GM12878 (cell line): ENCODE results near the gene ORAI3. TPM values are rescaled to one million over a fixed set of nuclear protein-coding genes. Genes with fewer than 3 reads are reported as not detected.

ENCODE experiments used
- ATAC-seq: fragments of 200-7000 bp; cut with Tn5 transposase; 3 replicates; pipeline ENCODE4 v1.9.1; 2020; ENCODE audit warnings: mild to moderate bottlenecking, moderate library complexity
- Bru-seq: library from RNA; stranded (reverse); fragments of 400-500 nt; gene quantifications from one replicate; lab custom pipeline; 2021; lab: Mats Ljungman, UMichigan
- BruChase-seq, 2 experiments: library from RNA; stranded (reverse); fragments of 400-500 nt; gene quantifications; one replicate each; lab custom pipeline; 2021; lab: Mats Ljungman, UMichigan
- BruUV-seq: library from RNA; stranded (reverse); fragments of 400-500 nt; replicated peaks from 2 replicates; lab custom pipeline; 2021; lab: Mats Ljungman, UMichigan
- CTCF ChIA-PET: fragments of 300-600 bp; sonication (Branson Sonifier 250); formaldehyde crosslinking; extraction: SDS; loops from one replicate; lab custom pipeline; 2021; ENCODE audit warnings: inconsistent platforms; lab: Yijun Ruan, JAX
- POLR2A ChIA-PET: fragments of 350-600 bp; formaldehyde crosslinking; extraction: SDS; loops from one replicate; lab custom pipeline; 2021; ENCODE audit warnings: inconsistent platforms; lab: Charles Lee
- RAD21 ChIA-PET: fragments of 300-600 bp; sonication (Branson Sonifier 250); formaldehyde crosslinking; loops from one replicate; lab custom pipeline; 2023; ENCODE audit warnings: antibody characterized with exemption; ENCODE audit not compliant: unreplicated experiment; lab: Charles Lee
- SMC1A ChIA-PET: fragments of 300-600 bp; sonication (Branson Sonifier 250); formaldehyde crosslinking; loops from one replicate; lab custom pipeline; 2023; ENCODE audit not compliant: unreplicated experiment, uncharacterized antibody; lab: Charles Lee
- DNase-seq: peaks from one replicate; pipeline ENCODE4 v3.0.0-alpha.2; 2011; ENCODE audit warnings: low read depth, low spot score
- FAIRE-seq: peaks from 3 replicates; lab custom pipeline; 2011; peaks lifted over from hg19 to GRCh38; lab: Jason Lieb, UNC
- H2AFZ ChIP-seq: 2 replicates; pipeline ENCODE4 v1.6.0; 2011; ENCODE audit warnings: low read depth, low read length, control low read depth; ENCODE audit not compliant: control insufficient read depth
- H3K27ac ChIP-seq: 2 replicates; pipeline ENCODE4 v1.5.1; 2011; ENCODE audit warnings: control low read depth; ENCODE audit not compliant: control insufficient read depth, insufficient read depth
- H3K27me3 ChIP-seq, 2 experiments: replicated peaks in 1 of 2; 2 replicates each; pipeline versions ENCODE4 v1.6.0 to v1.6.1; 2011; ENCODE audit warnings: low read length in 1 of 2; ENCODE audit not compliant: control insufficient read depth in 2 of 2, insufficient read depth in 2 of 2
- H3K36me3 ChIP-seq, 2 experiments: 2 replicates each; pipeline ENCODE4 v1.5.1; 2011; ENCODE audit warnings: low read length in 1 of 2; ENCODE audit not compliant: control insufficient read depth in 2 of 2, insufficient read depth in 2 of 2
- H3K4me1 ChIP-seq: 2 replicates; pipeline ENCODE4 v1.6.1; 2011; ENCODE audit warnings: mild to moderate bottlenecking, low read length, moderate library complexity, mixed read lengths; ENCODE audit not compliant: control insufficient read depth, insufficient read depth
- H3K4me2 ChIP-seq: 2 replicates; pipeline ENCODE4 v1.6.0; 2011; ENCODE audit warnings: control low read depth; ENCODE audit not compliant: control insufficient read depth, insufficient read depth
- H3K4me3 ChIP-seq: fragments of 200-600 bp; sonication (generic); 2 replicates; pipeline ENCODE4 v1.5.1; 2016
- H3K79me2 ChIP-seq: 2 replicates; pipeline ENCODE4 v1.6.0; 2011; ENCODE audit warnings: low read length; ENCODE audit not compliant: control insufficient read depth, insufficient read depth
- H3K9ac ChIP-seq: 2 replicates; pipeline ENCODE4 v1.8.0; 2011; ENCODE audit warnings: low read length, control low read depth, mixed read lengths; ENCODE audit not compliant: control insufficient read depth, insufficient read depth
- H3K9me3 ChIP-seq: replicated peaks from 3 replicates; pipeline ENCODE4 v1.5.1; 2011; ENCODE audit warnings: mild to moderate bottlenecking, low read length; ENCODE audit not compliant: control insufficient read depth, insufficient read depth
- H4K20me1 ChIP-seq: 2 replicates; pipeline ENCODE4 v1.6.0; 2011; ENCODE audit not compliant: control insufficient read depth, insufficient read depth
- BHLHE40 ChIP-seq, 2 experiments: fragments of 450-650 bp in 1 of 2; IDR thresholded peaks; 2 replicates each; pipeline ENCODE4 v1.6.1; 2011 to 2017; ENCODE audit warnings: low read depth in 2 of 2, borderline replicate concordance in 1 of 2, improper control_type of control experiment in 1 of 2, low read length in 1 of 2, mild to moderate bottlenecking in 1 of 2
- CREM ChIP-seq: IDR thresholded peaks from 2 replicates; pipeline ENCODE4 v1.6.1; 2014; ENCODE audit warnings: antibody characterized with exemption, low read depth
- DPF2 ChIP-seq: fragments of 450-650 bp; IDR thresholded peaks from 2 replicates; pipeline ENCODE4 v1.6.1; 2017; ENCODE audit warnings: mild to moderate bottlenecking
- IKZF1 ChIP-seq: fragments of 450-650 bp; conservative IDR thresholded peaks from 2 replicates; pipeline ENCODE4 v1.6.1; 2017; ENCODE audit warnings: antibody characterized with exemption, mild to moderate bottlenecking
- IRF4 ChIP-seq: IDR thresholded peaks from 2 replicates; pipeline ENCODE4 v1.6.1; 2011; ENCODE audit warnings: low read depth, low read length
- KDM1A ChIP-seq: fragments of 200-600 bp; sonication (generic); IDR thresholded peaks from 2 replicates; pipeline ENCODE4 v1.6.1; 2016; ENCODE audit warnings: borderline replicate concordance
- MLLT1 ChIP-seq: fragments of 450-650 bp; IDR thresholded peaks from 2 replicates; pipeline ENCODE4 v1.6.1; 2016; ENCODE audit warnings: mild to moderate bottlenecking
- MTA2 ChIP-seq: fragments of 450-650 bp; IDR thresholded peaks from 2 replicates; pipeline ENCODE4 v1.6.1; 2016; ENCODE audit warnings: low read depth, mild to moderate bottlenecking, moderate library complexity
- NFYB ChIP-seq: IDR thresholded peaks from 2 replicates; pipeline ENCODE4 v1.6.1; 2011; ENCODE audit warnings: low read depth, mild to moderate bottlenecking, low read length, improper control_type of control experiment, moderate library complexity; ENCODE audit not compliant: insufficient read depth
- PML ChIP-seq: IDR thresholded peaks from 2 replicates; pipeline ENCODE4 v1.6.1; 2012; ENCODE audit warnings: low read length, inconsistent platforms
- SMC3 ChIP-seq: IDR thresholded peaks from 2 replicates; pipeline ENCODE4 v1.6.1; 2011; ENCODE audit warnings: low read length, improper control_type of control experiment, borderline replicate concordance
- WGBS: methylation state at CpG from one replicate; pipeline ENCODE4 v1.1.6; 2016; ENCODE audit warnings: low lambda C conversion rate; ENCODE audit not compliant: insufficient replicate concordance, insufficient coverage; ENCODE audit errors: missing lambda C conversion rate; 5-methylcytosine and 5-hydroxymethylcytosine counted together
- in situ Hi-C: fragments of 300-500 bp; cut with MboI; formaldehyde crosslinking; loops from 9 replicates; pipeline ENCODE4 v1.14.3; 2018; ENCODE audit warnings: mixed read lengths
- intact Hi-C: fragments of 100-400 bp; cut with micrococcal nuclease; formaldehyde crosslinking; loops from one replicate; pipeline ENCODE4 v1.14.2; 2022; ENCODE audit not compliant: unreplicated experiment
- long read RNA-seq, 2 experiments: library from polyadenylated mRNA; unstranded; transcript quantifications; one replicate each; pipeline ENCODE4 v2.0.0, GENCODE V29; 2019 to 2020
- polyA minus RNA-seq, 3 experiments: library from RNA; depleted of rRNA, polyadenylated mRNA; stranded (reverse); fragments of >200 nt; gene quantifications; 2 replicates each; pipeline ENCODE4 v1.2.3, GENCODE V29; 2011
- polyA plus RNA-seq, 11 experiments: library from polyadenylated mRNA; depleted of rRNA in 4 of 11; unstranded in 6 of 11; stranded (reverse) in 5 of 11; fragments of >200 nt; fragmentation: Nextera tagmentation in 4 of 11; fragmentation: Illumina TruSeq in 1 of 11; extraction: Ambion mirVana in 4 of 11; extraction: Trizol in 1 of 11; gene quantifications; 1 replicate in 1 of 11; 2 replicates in 10 of 11; pipeline versions ENCODE4 v1.2.1 to v1.2.3, GENCODE V29; 2011 to 2016; ENCODE audit warnings: inconsistent platforms in 2 of 11, missing spikeins in 2 of 11, low read depth in 1 of 11
- total RNA-seq, 4 experiments: library from RNA; depleted of rRNA in 3 of 4; stranded (reverse); fragments of >200 nt in 3 of 4; fragmentation: Illumina TruSeq in 1 of 4; extraction: Trizol in 1 of 4; gene quantifications; 2 replicates each; pipeline versions ENCODE4 v1.2.1 to v1.2.3, GENCODE V29; 2013 to 2021
- TF ChIP-seq, protein P1 (sequence below): IDR thresholded peaks from 2 replicates; pipeline ENCODE4 v1.6.1; 2012; ENCODE audit warnings: low read depth, low read length, improper control_type of control experiment
- TF ChIP-seq, protein P2 (sequence below): fragments of 450-650 bp; IDR thresholded peaks from 2 replicates; pipeline ENCODE4 v1.6.1; 2017; ENCODE audit warnings: low read depth, mild to moderate bottlenecking, moderate library complexity

Gene ORAI3
- 14.8 and 15.5 TPM in 2 replicates for total RNA-seq (2013; cell fraction: nucleolus; rRNA removed)
- 19.5 and 22.4 TPM in 2 replicates for total RNA-seq (2014; rRNA removed)
- 7.0 and 7.2 TPM in 2 replicates for total RNA-seq (2014; rRNA removed; fragmentation: Illumina TruSeq; extraction: Trizol)
- total RNA-seq (2021) = 17.3 TPM in 2 replicates
- 9.1 TPM for polyA plus RNA-seq (2011; ENCODE audit: low read depth)
- polyA plus RNA-seq (2011; rRNA removed) = 8.3 and 15.2 TPM in 2 replicates
- polyA plus RNA-seq (2011; cell fraction: cytosol; rRNA removed) = 23.5 and 26.1 TPM in 2 replicates
- 12.2 and 17.5 TPM in 2 replicates for polyA plus RNA-seq (2011; cell fraction: nucleus; rRNA removed)
- polyA plus RNA-seq (2012) = 19.4 and 25.7 TPM in 2 replicates
- polyA plus RNA-seq (2014; fragmentation: Illumina TruSeq; extraction: Trizol) = 5.6 and 8.6 TPM in 2 replicates
- 1 to 10 TPM; 3.4 to 8.5 TPM for polyA plus RNA-seq (2014; fragmentation: Nextera tagmentation; extraction: Ambion mirVana)
- polyA plus RNA-seq (2014; rRNA removed) = 18.6 and 19.7 TPM in 2 replicates
- 10 to 100 TPM; 21.3 to 21.9 TPM for polyA plus RNA-seq (2016; fragmentation: Nextera tagmentation; extraction: Ambion mirVana)
- 16.2 and 26.9 TPM in 2 replicates for polyA minus RNA-seq (2011; rRNA and poly(A)+ RNA removed)
- polyA minus RNA-seq (2011; cell fraction: cytosol; rRNA and poly(A)+ RNA removed) = 6.3 and 9.1 TPM in 2 replicates
- polyA minus RNA-seq (2011; cell fraction: nucleus; rRNA and poly(A)+ RNA removed) = 8.0 and 8.9 TPM in 2 replicates
- percentile 58 among the genes with signal in this experiment for Bru-seq, nascent RNA
- percentile 80 among the genes with signal in this experiment for BruChase-seq, experiment 1, labeled RNA remaining after a 6-hour chase
- percentile 69 among the genes with signal in this experiment for BruChase-seq, experiment 2, labeled RNA remaining after a 2-hour chase
- long read RNA-seq, experiment 1 = 0 reads
- long read RNA-seq, experiment 2, partial matches to known transcripts = 1 of 1 reads
- long read RNA-seq, experiment 2, other reads (novel, unspliced or antisense) = 0 of 1 reads

DNA sequence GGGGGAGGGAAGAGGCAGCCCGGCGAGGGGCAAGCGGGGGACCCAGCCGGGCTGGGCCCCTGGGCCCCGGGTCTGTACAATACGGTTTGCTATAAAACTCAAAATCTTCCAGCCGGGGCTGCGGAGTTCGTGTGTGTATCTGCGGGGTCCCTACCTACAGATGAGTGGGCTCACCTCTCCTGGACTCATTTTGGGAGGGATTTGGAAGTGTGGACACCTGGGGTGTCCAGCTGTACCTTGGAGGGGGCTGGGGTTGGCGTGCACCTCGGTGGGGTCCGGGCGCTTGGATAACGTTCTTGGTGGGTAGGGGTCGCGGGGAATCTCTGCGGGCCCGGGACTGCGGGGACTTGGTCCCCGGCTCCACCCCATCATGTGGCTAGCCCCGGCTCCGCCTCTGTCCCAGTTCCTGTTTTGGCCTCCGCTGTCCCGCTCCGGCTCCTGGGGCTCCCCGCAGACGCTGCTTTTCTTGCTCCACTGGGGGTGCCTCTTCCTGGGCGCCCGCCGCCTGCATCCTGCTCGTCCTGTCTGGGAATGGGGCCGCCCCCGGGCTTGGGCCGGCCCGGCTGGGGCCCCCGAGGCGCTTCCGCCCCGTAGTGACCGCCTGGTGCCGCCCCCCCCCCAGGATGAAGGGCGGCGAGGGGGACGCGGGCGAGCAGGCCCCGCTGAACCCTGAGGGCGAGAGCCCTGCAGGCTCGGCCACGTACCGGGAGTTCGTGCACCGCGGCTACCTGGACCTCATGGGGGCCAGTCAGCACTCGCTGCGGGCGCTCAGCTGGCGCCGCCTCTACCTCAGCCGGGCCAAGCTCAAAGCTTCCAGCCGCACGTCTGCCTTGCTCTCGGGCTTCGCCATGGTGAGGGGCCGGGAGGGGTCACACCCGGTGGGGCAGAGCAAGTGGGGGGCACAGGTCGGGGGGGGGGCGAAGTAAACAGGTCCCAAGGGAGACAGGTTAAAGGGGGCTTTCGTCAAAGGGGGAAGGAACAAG, at the start of gene ORAI3:
TSS of gene ORAI3 (plus strand) at position 402 of the 983 bp plus-strand sequence. CDS start at position 624, 222 bp downstream.
- POLR2A ChIA-PET = interaction anchor here (0.6 to 1.2 kb wide), 6 partner anchors 46 to 1175 kb away, joined by 3 to 7 read pairs (median 4); partner anchors contain the start of gene ZNF267
- FAIRE-seq = no peak
- 1% methylated on average over 40 of the region's 70 CpGs for WGBS
- TF ChIP-seq, protein P1, sequence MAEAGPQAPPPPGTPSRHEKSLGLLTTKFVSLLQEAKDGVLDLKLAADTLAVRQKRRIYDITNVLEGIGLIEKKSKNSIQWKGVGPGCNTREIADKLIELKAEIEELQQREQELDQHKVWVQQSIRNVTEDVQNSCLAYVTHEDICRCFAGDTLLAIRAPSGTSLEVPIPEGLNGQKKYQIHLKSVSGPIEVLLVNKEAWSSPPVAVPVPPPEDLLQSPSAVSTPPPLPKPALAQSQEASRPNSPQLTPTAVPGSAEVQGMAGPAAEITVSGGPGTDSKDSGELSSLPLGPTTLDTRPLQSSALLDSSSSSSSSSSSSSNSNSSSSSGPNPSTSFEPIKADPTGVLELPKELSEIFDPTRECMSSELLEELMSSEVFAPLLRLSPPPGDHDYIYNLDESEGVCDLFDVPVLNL = no peak
- TF ChIP-seq IKZF1 (peak; percentile 93), SMC3 (no peak), DPF2 (peak; percentile 92), CREM (no peak), BHLHE40 (IDR thresholded peaks at IDR 0.05; ENCODE audit: borderline replicate concordance in 1 of 2, low read depth in 2 of 2, low read length in 1 of 2) (no peak), PML (peak; percentile 43; the same call in 1 of the 2 replicates), MTA2 (peak; percentile 20; the same call in 1 of the 2 replicates), MLLT1 (no peak), NFYB (no peak), IRF4 (peak; percentile 75), KDM1A (no peak)
- TF ChIP-seq, protein P2, sequence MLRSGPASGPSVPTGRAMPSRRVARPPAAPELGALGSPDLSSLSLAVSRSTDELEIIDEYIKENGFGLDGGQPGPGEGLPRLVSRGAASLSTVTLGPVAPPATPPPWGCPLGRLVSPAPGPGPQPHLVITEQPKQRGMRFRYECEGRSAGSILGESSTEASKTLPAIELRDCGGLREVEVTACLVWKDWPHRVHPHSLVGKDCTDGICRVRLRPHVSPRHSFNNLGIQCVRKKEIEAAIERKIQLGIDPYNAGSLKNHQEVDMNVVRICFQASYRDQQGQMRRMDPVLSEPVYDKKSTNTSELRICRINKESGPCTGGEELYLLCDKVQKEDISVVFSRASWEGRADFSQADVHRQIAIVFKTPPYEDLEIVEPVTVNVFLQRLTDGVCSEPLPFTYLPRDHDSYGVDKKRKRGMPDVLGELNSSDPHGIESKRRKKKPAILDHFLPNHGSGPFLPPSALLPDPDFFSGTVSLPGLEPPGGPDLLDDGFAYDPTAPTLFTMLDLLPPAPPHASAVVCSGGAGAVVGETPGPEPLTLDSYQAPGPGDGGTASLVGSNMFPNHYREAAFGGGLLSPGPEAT = peak; percentile 46; the same call in 1 of the 2 replicates

More for the DNA sequence above, at the start of gene ORAI3:
- H4K20me1 ChIP-seq = no peaks in the 10 kb centered on the region
- RAD21 ChIA-PET = interaction anchor here (0.6 to 0.7 kb wide), 2 partner anchors 168 to 255 kb away, joined by 3 read pairs; partner anchors contain the start of gene KAT8
- no peaks in the 10 kb centered on the region for H3K9me3 ChIP-seq
- no TSS peak for BruUV-seq
- in situ Hi-C loops (no loop called here), intact Hi-C loops (no loop called here)
- no peaks in the 10 kb centered on the region for H3K27me3 ChIP-seq
- 0 out of 4 replicates have a peak, but pooled peaks cover 1 to 8% of the 10 kb centered on the region in 2 experiments for H3K36me3 ChIP-seq
- CTCF ChIA-PET = interaction anchor here (0.6 to 2.0 kb wide), 6 partner anchors 8 to 496 kb away, joined by 3 to 14 read pairs (median 4); partner anchors contain the start of gene BCL7C
- H3K9ac ChIP-seq = peak within 1 kb of the TSS; percentile 82
- H2AFZ ChIP-seq = peak within 1 kb of the TSS; percentile 54
- DNase-seq (no peak), ATAC-seq (peak; percentile 88)
- peak within 1 kb of the TSS; percentile 77 for H3K4me2 ChIP-seq
- SMC1A ChIA-PET = interaction anchor here (0.5 to 1.7 kb wide), 2 partner anchors 8 to 103 kb away, joined by 3 to 5 read pairs; no protein-coding TSS in a partner anchor
- peaks cover 19% of the 10 kb centered on the region for H3K79me2 ChIP-seq
- peak within 1 kb of the TSS; percentile 82 for H3K27ac ChIP-seq
- H3K4me1 ChIP-seq = peaks cover 13% of the 10 kb centered on the region
- peak within 1 kb of the TSS; percentile 99 for H3K4me3 ChIP-seq
